SK-N-MC (cell line): ENCODE data around the gene GGT6.

Experiments
- EZH2 ChIP-seq: fragments of 200-600 bp; sonication (generic); IDR thresholded peaks from one replicate; pipeline ENCODE4 v1.6.1; 2017; ENCODE audit warnings: antibody characterized with exemption
- FOXP2 ChIP-seq: optimal IDR thresholded peaks from 2 replicates; pipeline ENCODE3; 2011; ENCODE audit warnings: mild to moderate bottlenecking, moderate library complexity; ENCODE audit not compliant: insufficient read depth; ENCODE audit errors: extremely low read length, control extremely low read depth
- POLR2AphosphoS5 ChIP-seq: IDR thresholded peaks from 2 replicates; pipeline ENCODE4 v1.6.1; 2012; ENCODE audit warnings: mild to moderate bottlenecking, low read depth, low read length, borderline replicate concordance

DNA sequence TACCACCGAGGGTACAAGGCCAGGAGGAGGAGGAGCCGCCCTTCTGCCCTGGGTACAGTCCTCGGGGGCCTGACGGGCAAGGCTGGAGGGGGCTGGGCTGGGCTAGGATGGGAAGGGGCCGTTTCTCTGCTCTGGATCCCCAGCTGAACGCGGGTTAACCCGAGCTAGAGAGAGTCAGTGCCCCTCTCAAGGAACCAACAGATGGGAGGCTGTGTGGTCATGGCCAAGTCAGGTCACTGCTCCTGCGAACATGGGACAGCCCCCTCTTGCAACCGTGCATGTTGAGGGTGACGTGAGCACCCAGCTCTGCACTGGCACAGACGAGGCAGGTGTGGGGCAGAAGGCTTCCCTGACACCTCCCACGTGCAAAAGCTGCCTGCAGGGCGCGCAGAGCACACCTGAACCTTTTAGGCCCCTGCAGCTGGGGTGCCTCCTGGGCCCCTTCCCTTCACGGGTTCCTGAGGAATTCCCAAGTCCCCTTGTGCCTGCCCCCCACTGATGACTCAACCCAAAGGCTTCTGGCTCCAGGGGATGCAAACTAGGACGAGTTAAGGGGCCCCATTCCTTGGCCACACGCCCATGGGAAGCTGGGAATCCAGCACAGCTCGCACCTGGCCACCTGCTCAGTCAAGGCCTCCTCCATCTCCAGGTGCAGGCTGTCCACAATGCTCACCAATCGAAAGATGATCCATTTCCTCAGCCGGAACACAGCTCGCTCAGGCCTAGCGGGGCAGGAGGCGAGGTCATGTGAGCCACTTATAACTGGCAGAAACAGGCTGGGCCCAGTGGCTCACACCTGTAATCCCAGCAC lies 11.5 kb downstream of the GGT6 start:
- no peak for TF ChIP-seq POLR2AphosphoS5
- no peak for TF ChIP-seq EZH2
- no peak for TF ChIP-seq FOXP2
